Activated CD4-positive, alpha-beta T cell treated with anti-CD3 and anti-CD28 coated beads, Interleukin-2, amount 50 U/mL, for 24 hours (primary cell): ENCODE measurements around the gene NUMA1.

Experiments used
- DNase-seq, 2 donors: peaks; one replicate each; pipeline ENCODE4 v3.0.0-alpha.2; 2020; ENCODE audit warnings: low read depth in 1 of 2, low spot score in 1 of 2

NUMA1 gene

DNA sequence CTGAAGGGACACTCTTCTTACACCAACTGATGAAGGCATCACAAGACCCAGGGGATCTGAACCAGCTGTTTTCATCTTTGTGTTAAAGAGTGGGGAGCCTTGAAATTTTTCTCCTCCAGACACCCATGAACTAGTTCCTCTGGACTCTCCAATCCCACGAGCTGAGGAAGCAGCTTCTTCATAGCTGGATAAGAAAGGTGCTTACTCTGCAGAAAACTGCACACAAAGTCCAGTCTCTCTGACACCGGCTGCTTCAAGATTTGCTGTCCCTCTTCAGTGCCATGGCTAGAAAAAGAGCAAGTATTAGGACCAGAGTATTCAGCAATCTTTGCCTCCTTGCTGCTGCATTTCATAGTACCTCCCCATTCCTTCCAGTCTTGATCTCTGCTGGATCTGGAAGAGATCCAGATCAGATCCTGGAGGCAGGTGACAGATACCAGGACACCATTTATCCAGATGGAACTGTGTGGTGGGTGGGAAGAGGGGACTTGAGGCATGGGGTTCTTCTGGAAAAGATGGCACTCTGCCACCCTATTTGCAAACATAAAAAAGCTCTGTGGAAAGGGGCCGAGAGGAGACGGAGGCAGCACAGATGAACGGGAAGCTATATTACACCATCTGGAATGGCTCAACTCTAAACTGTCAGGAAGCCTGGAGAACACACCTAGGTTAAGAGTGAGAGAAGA is 56.1 kb downstream of the NUMA1 start:
- no peak for DNase-seq

- DNase-seq, result no peak
These were observed 57.0 kb downstream of the NUMA1 start for GRCh38 chr11:72023335-72023734.

GRCh38 chr11:72018171-72018570 is 62.2 kb downstream of the NUMA1 start:
- DNase-seq, result no peak

- DNase-seq, result no peak
These were observed 64.8 kb downstream of the NUMA1 start for GRCh38 chr11:72015511-72016061.

DNA sequence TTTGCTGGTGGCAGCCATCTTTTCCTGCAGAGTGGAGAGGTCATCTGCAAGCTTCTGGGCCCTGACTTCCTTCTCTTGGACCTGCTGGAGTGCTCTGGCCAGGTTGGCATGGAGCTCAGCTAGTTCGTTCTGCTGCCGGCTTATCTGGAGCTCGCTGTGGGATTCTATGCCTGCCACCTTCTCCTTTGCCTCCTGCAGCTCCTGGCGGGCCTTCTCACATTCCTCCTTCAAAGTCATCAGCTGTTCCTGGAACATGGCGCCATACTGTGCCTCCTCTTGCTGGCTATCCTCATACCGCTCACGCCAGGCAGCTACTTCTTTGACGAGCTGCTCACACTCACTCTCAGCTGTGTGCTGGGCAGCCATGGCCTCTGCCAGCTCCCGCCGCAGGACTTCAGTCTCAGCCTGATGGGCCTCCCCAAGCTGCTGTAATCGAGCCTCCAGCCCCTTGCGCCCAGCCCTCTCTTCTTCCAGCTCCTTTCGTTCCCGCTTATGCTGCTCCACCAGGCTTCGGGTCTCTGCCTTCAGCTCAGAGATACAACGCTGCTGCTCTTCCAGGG is 65.5 kb downstream of the NUMA1 start:
- DNase-seq, result no peak

- no peak for DNase-seq
These were observed 66.3 kb downstream of the NUMA1 start for GRCh38 chr11:72013765-72014711.

DNA sequence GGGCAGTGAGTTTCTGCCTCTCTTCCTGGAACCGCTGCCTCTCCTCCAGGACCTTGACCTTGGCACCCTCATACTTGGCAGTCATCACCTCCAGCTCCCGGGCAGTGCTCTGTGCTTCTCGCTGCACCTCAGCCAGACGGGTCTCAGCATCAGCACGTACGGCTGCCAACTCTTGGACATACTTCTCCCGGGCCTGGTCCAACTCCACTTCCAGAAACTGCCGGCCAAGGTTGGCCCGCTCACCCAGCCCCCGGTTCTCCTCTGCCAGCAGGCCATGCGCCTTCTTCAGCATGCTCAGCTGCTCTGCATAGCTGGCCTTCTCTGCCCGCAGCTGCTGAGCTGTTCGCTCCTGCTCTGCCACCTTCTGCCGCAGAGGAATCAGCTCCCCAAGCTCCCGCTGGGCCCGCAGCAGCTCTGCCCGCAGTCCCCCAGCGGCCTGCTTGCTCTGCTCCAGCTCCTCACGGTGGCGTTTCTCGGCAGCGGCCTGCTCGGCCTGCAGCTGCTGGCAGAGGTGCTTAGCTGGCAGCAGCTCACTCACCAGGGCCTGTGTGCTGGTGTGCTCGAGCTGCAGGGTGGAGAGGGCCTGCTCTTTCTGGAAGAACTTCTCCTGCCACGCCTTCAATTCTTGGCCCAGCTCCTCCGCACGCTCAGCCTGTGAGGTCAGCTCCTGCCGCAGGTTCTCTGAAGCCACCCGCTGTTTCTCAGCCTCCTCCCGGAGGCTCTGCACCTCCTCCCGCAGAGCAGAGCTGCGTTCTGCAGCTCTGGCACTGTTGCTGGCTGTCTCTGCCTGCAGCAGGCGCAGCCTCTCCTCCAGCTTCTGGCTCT is 67.2 kb downstream of the NUMA1 start:
- DNase-seq, result no peak

- DNase-seq, result no peak
These were observed 68.2 kb downstream of the NUMA1 start for GRCh38 chr11:72012091-72012630.

DNA sequence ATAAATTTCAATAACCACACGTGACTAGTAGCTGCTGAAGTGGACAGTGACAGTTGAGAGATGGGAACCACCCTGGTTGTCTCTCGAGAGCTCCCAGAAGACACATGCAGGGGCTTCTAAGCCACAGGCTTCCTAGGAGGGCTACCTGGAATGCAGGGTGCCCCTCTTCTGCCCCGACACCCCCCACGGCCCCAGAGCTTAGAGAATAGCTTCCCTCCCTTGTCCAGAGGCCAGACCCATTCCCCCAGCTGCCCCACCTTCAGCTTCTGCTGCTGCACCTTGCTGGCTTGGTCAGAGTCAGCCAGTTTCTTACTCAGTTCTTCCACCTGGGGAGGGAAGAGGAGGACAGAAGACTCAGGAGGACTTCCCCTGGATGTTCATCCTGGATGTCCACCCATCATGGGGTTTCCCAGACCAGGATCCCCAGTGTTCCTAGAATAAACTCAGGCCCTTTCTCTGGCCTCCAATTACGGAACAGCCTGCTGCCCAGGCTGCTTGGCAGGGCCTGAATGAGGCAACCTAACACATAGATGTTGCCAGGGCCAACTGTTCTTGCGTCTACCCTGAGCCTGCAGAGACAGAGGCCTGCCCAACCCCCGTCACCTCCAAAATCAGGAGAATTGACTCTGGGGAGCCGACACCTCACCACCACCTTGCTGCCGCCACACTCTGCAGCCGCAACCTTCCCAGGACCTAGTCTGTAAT is 69.7 kb downstream of the NUMA1 start:
- DNase-seq, result no peak

DNA sequence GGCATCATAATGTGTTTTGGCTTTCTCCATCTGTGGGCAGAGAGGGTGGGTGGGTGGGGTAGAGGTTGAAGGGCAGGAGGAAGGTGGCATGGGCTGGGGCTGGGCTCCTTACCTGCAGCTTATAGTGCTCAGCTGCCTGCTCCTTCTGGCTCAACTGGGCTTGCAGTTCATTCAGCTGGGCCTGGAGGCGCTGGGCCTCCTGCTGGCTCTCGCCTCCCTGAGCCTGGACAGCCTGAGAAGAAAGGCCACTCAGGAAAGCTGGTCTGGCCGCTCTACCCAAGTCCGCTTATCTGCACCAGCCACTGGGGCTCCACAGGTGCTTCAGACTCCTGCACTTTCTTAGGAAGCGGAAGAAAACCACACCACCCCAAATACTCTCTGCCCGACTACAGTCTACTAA is 71.2 kb downstream of the NUMA1 start:
- DNase-seq, result no peak

- no peak for DNase-seq
These were observed 71.6 kb downstream of the NUMA1 start for GRCh38 chr11:72008728-72009127.

DNA sequence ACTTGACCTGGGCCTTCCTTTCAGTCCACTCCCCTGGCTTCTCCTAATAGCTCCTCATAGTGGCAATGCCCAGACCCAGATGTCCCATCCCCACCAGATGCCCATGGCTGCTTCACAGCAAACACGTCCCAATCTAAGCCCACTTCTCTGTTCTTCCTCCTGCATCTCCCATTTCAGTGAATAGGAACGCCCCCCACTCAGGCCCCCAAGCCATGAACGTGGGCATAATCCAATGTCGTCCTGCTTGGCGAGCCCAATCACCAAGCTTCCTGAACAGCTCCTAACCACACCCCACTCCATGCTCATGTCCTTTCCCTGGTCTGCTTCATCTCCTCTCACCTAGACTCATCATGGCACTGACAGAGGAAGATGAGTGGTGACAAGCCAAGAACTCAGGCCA is 72.8 kb downstream of the NUMA1 start:
- no peak for DNase-seq

DNA sequence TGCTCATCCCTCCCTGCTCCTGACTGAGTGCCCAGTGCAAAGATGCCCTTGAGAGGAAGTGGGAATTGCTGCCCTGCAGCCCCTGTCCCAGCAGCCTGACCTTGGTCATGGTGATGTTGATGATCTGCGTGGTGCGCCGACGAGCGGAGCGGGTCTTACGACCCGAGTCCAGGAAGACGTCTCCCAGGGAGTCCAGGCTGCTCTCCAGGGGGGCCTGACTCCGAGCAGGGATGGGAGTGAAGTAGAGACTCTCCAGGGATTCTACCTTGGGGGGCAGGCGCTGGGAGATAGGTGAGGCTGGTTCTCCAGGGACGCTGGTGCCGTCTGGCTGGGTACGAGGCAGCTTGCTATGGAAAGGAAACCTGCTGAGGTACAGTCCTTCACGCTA is 73.3 kb downstream of the NUMA1 start:
- DNase-seq, result no peak

DNA sequence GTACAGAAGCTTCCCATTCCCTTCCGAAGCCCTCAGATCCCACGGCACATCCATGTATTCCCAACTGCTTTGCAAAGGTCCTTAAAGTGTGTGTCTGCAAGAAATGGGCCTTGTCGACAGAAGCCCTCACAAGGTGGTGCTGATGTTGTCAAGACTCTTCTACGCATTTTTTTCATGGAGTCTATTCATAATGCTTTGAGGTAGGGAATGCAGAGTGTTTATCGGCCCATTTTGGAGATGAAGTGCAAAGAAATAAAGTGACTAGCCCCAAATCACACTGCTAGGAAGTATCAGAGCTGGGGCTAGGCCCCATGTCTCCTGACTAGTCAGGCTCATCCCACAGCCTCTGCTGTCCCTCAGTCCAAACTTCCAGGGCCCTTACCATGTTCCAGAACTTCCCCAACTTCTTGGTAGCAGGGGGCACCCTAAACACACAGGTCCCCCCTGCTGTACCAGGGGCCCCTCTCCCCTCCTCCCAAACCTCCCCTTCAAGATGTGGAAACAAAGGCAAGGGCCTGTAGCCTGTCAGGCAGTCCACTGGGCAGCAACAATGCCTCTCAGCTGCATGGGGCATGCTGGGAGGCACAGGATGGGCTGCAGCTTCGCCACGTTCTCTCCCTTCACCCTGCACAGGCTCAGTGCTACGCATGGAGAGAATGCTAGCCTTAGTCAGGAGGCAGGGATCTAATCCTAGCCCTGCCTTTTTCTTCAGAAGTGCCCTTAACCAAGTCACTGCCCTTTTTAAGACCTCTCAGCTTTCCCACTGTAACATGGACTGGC is 73.8 kb downstream of the NUMA1 start:
- no peak for DNase-seq

GRCh38 chr11:72005347-72006260 is 74.7 kb downstream of the NUMA1 start:
- DNase-seq, result no peak

DNA sequence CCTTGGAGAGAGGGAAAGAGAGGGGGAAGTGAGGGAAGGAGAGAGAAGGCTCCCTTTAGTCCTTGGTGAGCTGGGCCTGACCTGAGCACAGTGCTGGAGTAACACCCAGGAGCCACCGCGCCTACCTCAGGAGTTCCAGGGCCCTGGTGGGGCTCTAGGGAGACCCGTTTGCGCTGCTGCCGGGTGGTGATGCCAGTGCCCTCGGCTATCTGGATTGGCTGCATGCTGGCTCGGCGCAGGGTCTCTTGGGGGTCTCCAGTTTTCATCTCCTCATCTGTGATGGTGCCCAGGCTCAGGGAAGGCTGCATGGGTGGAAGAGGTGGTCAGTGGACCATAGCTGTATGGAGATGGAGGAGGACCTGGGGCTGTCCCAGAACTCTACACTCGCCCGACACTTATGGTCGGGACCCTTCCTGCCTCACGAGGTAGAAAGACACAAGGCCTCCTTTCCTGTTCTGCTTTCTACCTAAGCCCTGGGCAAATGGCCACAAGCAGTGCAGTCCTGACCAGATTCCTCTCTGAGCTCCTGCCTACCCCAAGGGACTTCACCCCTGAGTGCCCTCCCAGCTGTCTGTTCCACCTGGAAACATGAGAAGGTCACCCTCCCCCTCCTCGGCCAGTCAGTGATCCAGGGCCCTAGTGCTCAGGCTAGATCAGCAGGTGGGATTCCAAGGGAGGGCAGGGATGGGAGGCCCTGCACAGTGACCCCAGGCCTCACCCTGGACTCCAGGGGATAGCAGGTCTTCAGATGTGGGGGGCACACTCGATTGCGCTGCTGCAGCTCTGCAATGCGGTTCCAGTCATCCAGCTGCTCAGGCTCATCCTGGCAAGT is 75.6 kb downstream of the NUMA1 start:
- no peak for DNase-seq

DNA sequence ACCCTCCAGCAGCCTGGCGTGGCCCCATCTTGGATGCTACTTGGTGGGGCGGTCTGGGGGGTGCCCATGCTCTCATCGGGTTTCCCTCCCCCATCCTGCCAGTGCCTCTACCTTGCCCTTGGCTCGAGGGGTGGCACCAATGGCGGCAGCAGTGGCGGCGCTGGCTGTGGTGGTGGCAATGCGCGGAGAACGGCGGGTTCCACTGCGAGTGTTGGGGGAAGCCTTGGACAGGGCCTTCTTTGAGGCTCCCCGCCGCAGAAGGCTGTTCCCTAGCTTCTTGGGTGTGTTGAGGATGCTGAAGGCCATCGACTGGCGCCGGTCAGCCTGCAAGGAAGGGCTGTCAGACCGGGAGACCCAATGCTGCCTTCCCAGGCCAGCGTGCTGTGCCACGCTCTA is 76.6 kb downstream of the NUMA1 start:
- DNase-seq, result no peak
